Lower leg skin (tissue), 4 donors: ENCODE measurements around the gene THRSP. TPM values are rescaled to one million over a fixed set of nuclear protein-coding genes. Genes with fewer than 3 reads are reported as not detected.

Experiments
- DNase-seq, 2 donors: peaks; one replicate each; pipeline ENCODE4 v3.0.0-alpha.2; 2019; ENCODE audit warnings: low spot score in 2 of 2
- H3K4me3 ChIP-seq: fragments of 200-600 bp; sonication (generic); 2 replicates; pipeline ENCODE4 v1.5.1; 2017; ENCODE audit warnings: mild to moderate bottlenecking, low read depth; ENCODE audit not compliant: poor library complexity, severe bottlenecking
- CTCF ChIP-seq, 3 donors: fragments of 450-650 bp; IDR thresholded peaks; one replicate each; pipeline ENCODE4 v1.5.1; 2016; ENCODE audit warnings: antibody characterized with exemption in 3 of 3, mild to moderate bottlenecking in 3 of 3, moderate library complexity in 2 of 3
- POLR2A ChIP-seq, 2 donors: fragments of 450-650 bp; IDR thresholded peaks; one replicate each; pipeline ENCODE4 v1.6.1; 2016 to 2017; ENCODE audit warnings: antibody characterized with exemption in 2 of 2, mild to moderate bottlenecking in 1 of 2, moderate library complexity in 1 of 2
- WGBS, 2 donors: methylation state at CpG; one replicate each; pipeline ENCODE4 v1.1.5; 2018; 5-methylcytosine and 5-hydroxymethylcytosine counted together
- intact Hi-C: fragments of 100-400 bp; cut with DNase I; formaldehyde crosslinking; loops from one replicate; pipeline ENCODE4 v1.15.0; 2023; ENCODE audit warnings: low total_unique reads
- total RNA-seq, 4 donors: library from RNA; depleted of rRNA; stranded (reverse); fragments of >200 nt; gene quantifications; one replicate each; pipeline ENCODE4 v1.1.0, GENCODE V29; 2016

THRSP gene
- total RNA-seq, 4 donors from 2014 or later = 0.30 to 115 (median 39.2) TPM

- 86 to 96% methylated on average over 3 of the region's 3 CpGs for WGBS, 2 donors
- intact Hi-C loops = no loop called here
- TF ChIP-seq POLR2A (IDR thresholded peaks at IDR 0.05) (no peak), CTCF (IDR thresholded peaks at IDR 0.05) (no peak)
- DNase-seq = no peak
- H3K4me3 ChIP-seq = no peak overlapping the region
Observed at GRCh38 chr11:78031629-78032028, 32.0 kb upstream of the THRSP start.

- no peak overlapping the region for H3K4me3 ChIP-seq
- intact Hi-C loops = no loop called here
- TF ChIP-seq POLR2A (IDR thresholded peaks at IDR 0.05) (no peak), CTCF (IDR thresholded peaks at IDR 0.05) (no peak)
- DNase-seq = no peak
Observed at GRCh38 chr11:78032090-78032489, 31.6 kb upstream of the THRSP start.

- 61 to 93% methylated on average over 4 of the region's 4 CpGs for WGBS, 2 donors
- DNase-seq = no peak
- intact Hi-C loops = no loop called here
- TF ChIP-seq CTCF (IDR thresholded peaks at IDR 0.05) (no peak), POLR2A (IDR thresholded peaks at IDR 0.05) (no peak)
- H3K4me3 ChIP-seq = no peak overlapping the region
Observed at GRCh38 chr11:78033040-78033439, 30.6 kb upstream of the THRSP start.

- 63 to 70% methylated on average over 10 of the region's 10 CpGs for WGBS, 2 donors
- intact Hi-C loops = no loop called here
- no peak for DNase-seq
- TF ChIP-seq CTCF (IDR thresholded peaks at IDR 0.05) (no peak), POLR2A (IDR thresholded peaks at IDR 0.05) (no peak)
- H3K4me3 ChIP-seq = no peak overlapping the region
Observed at GRCh38 chr11:78034623-78035022, 29.0 kb upstream of the THRSP start.

- intact Hi-C loops = no loop called here
- WGBS, 2 donors = 86 to 88% methylated on average over 3 of the region's 3 CpGs
- no peak overlapping the region for H3K4me3 ChIP-seq
- TF ChIP-seq POLR2A (IDR thresholded peaks at IDR 0.05) (no peak), CTCF (IDR thresholded peaks at IDR 0.05) (no peak)
- no peak for DNase-seq
Observed at GRCh38 chr11:78036313-78036712, 27.3 kb upstream of the THRSP start.

GRCh38 chr11:78037056-78037455, 26.6 kb upstream of the THRSP start:
- DNase-seq = no peak
- intact Hi-C loops = no loop called here
- WGBS, 2 donors = 34 to 55% methylated on average over 3 of the region's 3 CpGs
- TF ChIP-seq POLR2A (IDR thresholded peaks at IDR 0.05) (no peak), CTCF (IDR thresholded peaks at IDR 0.05) (no peak)
- no peak overlapping the region for H3K4me3 ChIP-seq
